Mesenchymal stem cell (in vitro differentiated cells and primary cell): Measurements from ENCODE around the gene SLC2A4RG.

Source experiments
- DNase-seq: peaks from one replicate; pipeline ENCODE4 v3.0.0-alpha.2; 2013
- H2AFZ ChIP-seq: one replicate; pipeline ENCODE4 v1.6.1; 2013; ENCODE audit warnings: low read depth, mild to moderate bottlenecking, control low read depth, inconsistent platforms, low read length, moderate library complexity
- H2AK5ac ChIP-seq: 2 replicates; pipeline ENCODE4 v1.6.1; 2013; ENCODE audit warnings: low read length, moderate library complexity, mild to moderate bottlenecking, inconsistent platforms; ENCODE audit not compliant: severe bottlenecking
- H2BK120ac ChIP-seq: one replicate; pipeline ENCODE4 v1.6.1; 2013; ENCODE audit warnings: low read depth, mild to moderate bottlenecking, inconsistent platforms, low read length, moderate library complexity
- H2BK12ac ChIP-seq, 2 experiments: one replicate each; pipeline ENCODE4 v1.6.1; 2013; ENCODE audit warnings: inconsistent platforms in 2 of 2, low read length in 2 of 2, mild to moderate bottlenecking in 2 of 2, moderate library complexity in 2 of 2, control low read depth in 1 of 2
- H2BK15ac ChIP-seq: one replicate; pipeline ENCODE4 v1.6.1; 2013; ENCODE audit warnings: mild to moderate bottlenecking, low read depth, inconsistent platforms; ENCODE audit not compliant: poor library complexity, severe bottlenecking
- H2BK5ac ChIP-seq: 2 replicates; pipeline ENCODE4 v1.6.1; 2013; ENCODE audit warnings: low read depth, mild to moderate bottlenecking, low read length, control low read depth, inconsistent platforms; ENCODE audit not compliant: poor library complexity, severe bottlenecking
- H3K14ac ChIP-seq, 2 experiments: one replicate each; pipeline ENCODE4 v1.6.1; 2013; ENCODE audit warnings: inconsistent platforms in 2 of 2, low read length in 2 of 2, control low read depth in 1 of 2, mild to moderate bottlenecking in 1 of 2, moderate library complexity in 1 of 2
- H3K18ac ChIP-seq, 2 experiments: one replicate each; pipeline ENCODE4 v1.6.1; 2013; ENCODE audit warnings: inconsistent platforms in 2 of 2, low read length in 2 of 2, control low read depth in 1 of 2, low read depth in 1 of 2, mild to moderate bottlenecking in 1 of 2
- H3K23ac ChIP-seq, 2 experiments: one replicate each; pipeline ENCODE4 v1.6.1; 2013; ENCODE audit warnings: inconsistent platforms in 2 of 2, low read length in 2 of 2, mild to moderate bottlenecking in 2 of 2, moderate library complexity in 2 of 2, control low read depth in 1 of 2
- H3K27ac ChIP-seq: 2 replicates; pipeline ENCODE4 v1.5.1; 2013; ENCODE audit warnings: mild to moderate bottlenecking, moderate library complexity, low read length, control low read depth, inconsistent platforms; ENCODE audit not compliant: poor library complexity, severe bottlenecking
- H3K27me3 ChIP-seq, 2 experiments: 2 replicates each; pipeline versions ENCODE4 v1.6.1 to v1.7.0; 2013; ENCODE audit warnings: low read length in 2 of 2, mild to moderate bottlenecking in 2 of 2, moderate library complexity in 2 of 2, control low read depth in 1 of 2, inconsistent platforms in 1 of 2; ENCODE audit not compliant: control insufficient read depth in 1 of 2, insufficient read depth in 1 of 2
- H3K36me3 ChIP-seq, 2 experiments: 2 replicates each; pipeline versions ENCODE4 v1.6.1 to v1.7.0; 2013; ENCODE audit warnings: low read length in 2 of 2, control low read depth in 1 of 2, inconsistent platforms in 1 of 2, low read depth in 1 of 2, mild to moderate bottlenecking in 1 of 2; ENCODE audit not compliant: insufficient read depth in 2 of 2, control insufficient read depth in 1 of 2
- H3K4ac ChIP-seq, 2 experiments: one replicate each; pipeline ENCODE4 v1.6.1; 2013; ENCODE audit warnings: inconsistent platforms in 2 of 2, low read length in 2 of 2, mild to moderate bottlenecking in 2 of 2, moderate library complexity in 2 of 2, control low read depth in 1 of 2, low read depth in 1 of 2
- H3K4me1 ChIP-seq: 2 replicates; pipeline ENCODE4 v1.6.1; 2013; ENCODE audit warnings: low read depth, low read length, control low read depth; ENCODE audit not compliant: control insufficient read depth, insufficient read depth
- H3K4me2 ChIP-seq: 2 replicates; pipeline ENCODE4 v1.6.1; 2013; ENCODE audit warnings: low read length, mild to moderate bottlenecking, inconsistent platforms; ENCODE audit not compliant: poor library complexity, severe bottlenecking
- H3K4me3 ChIP-seq, 2 experiments: 2 replicates each; pipeline versions ENCODE4 v1.5.1 to v1.7.0; 2013; ENCODE audit warnings: low read length in 2 of 2, mild to moderate bottlenecking in 2 of 2, control low read depth in 1 of 2, low read depth in 1 of 2; ENCODE audit not compliant: insufficient read depth in 1 of 2
- H3K79me1 ChIP-seq: replicated peaks from 2 replicates; pipeline ENCODE4 v1.6.1; 2013; ENCODE audit warnings: mild to moderate bottlenecking, control low read depth, low read length, inconsistent platforms; ENCODE audit not compliant: poor library complexity, severe bottlenecking
- H3K9ac ChIP-seq: 2 replicates; pipeline ENCODE4 v1.7.0; 2013; ENCODE audit warnings: mild to moderate bottlenecking, low read length, moderate library complexity
- H3K9me3 ChIP-seq: 2 replicates; pipeline ENCODE4 v1.7.0; 2013; ENCODE audit warnings: mild to moderate bottlenecking, low read length; ENCODE audit not compliant: control insufficient read depth
- H4K8ac ChIP-seq: one replicate; pipeline ENCODE4 v1.6.1; 2013; ENCODE audit warnings: inconsistent platforms, mild to moderate bottlenecking, low read length, moderate library complexity
- H4K91ac ChIP-seq: one replicate; pipeline ENCODE4 v1.6.1; 2013; ENCODE audit warnings: mild to moderate bottlenecking, low read length, inconsistent platforms
- WGBS: methylation state at CpG from one replicate; pipeline ENCODE4 v1.1.7; 2013; ENCODE audit warnings: mixed read lengths; 5-methylcytosine and 5-hydroxymethylcytosine counted together

SLC2A4RG gene

GRCh38 chr20:63706027-63706695 lies 33.4 kb upstream of the SLC2A4RG start:
- peak overlapping the region; percentile 21 for H2AK5ac ChIP-seq
- H3K4me3 ChIP-seq, result peak overlapping the region in 1 of 2 experiments; percentile 96
- no peak overlapping the region for H4K91ac ChIP-seq
- no peak for DNase-seq
- H2BK15ac ChIP-seq, result no peak overlapping the region
- no peak overlapping the region for H2BK120ac ChIP-seq
- no peak overlapping the region for H2AFZ ChIP-seq
- WGBS, result 96% methylated on average over 12 of the region's 12 CpGs
- no peak overlapping the region for H2BK12ac ChIP-seq
- H3K14ac ChIP-seq, result no peak overlapping the region
- no peak overlapping the region for H3K27ac ChIP-seq
- H3K23ac ChIP-seq, result peak overlapping the region in 1 of 2 experiments; percentile 6
- no peaks in the 10 kb centered on the region for H3K27me3 ChIP-seq
- no peak overlapping the region for H4K8ac ChIP-seq
- peak overlapping the region; percentile 82 for H3K4me2 ChIP-seq
- H3K4ac ChIP-seq, result no peak overlapping the region
- H2BK5ac ChIP-seq, result no peak overlapping the region
- peaks cover 45% of the 10 kb centered on the region for H3K4me1 ChIP-seq
- peaks cover 24% of the 10 kb centered on the region for H3K79me1 ChIP-seq
- H3K18ac ChIP-seq, result no peak overlapping the region
- H3K9ac ChIP-seq, result peak overlapping the region; percentile 93
- H3K36me3 ChIP-seq, result peaks cover 51 to 66% of the 10 kb centered on the region in 2 experiments
- no peaks in the 10 kb centered on the region for H3K9me3 ChIP-seq

DNA sequence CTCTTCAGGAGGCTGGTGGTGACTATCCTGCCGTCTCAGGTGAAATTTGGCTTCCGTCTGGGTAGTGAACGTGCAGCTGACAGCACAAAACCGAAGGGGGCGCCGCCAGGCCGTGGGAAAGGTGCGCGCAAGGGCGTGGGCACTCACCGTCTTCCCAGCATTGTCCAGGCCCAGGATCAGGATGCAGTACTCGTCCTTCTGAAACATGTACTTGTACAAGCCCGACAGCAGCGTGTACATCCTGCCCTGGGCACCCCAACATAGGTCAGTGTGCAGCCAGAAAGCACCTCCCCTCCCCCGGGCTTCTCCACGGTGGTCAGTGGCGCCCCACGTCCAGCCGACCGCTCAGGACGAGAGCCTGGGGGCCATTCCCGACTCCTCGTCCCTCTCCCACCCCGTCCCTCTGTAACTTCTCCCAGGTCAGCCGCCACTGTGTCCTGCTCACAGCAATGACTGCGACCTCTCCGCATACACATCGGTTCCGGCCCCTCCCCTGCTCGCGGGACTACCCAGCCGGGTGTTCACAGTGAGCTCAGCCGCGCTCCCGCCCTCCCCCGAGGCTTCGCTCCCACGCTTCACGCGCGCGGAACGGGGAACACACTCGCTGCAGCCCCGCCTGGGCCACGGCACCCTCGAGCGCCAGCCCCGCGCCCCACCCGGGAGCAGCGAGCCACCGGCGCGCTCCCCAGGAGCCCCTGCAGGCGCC lies 32.6 kb upstream of the SLC2A4RG start:
- Histone ChIP-seq H3K79me1 (peaks cover 19% of the 10 kb centered on the region), H3K36me3 (peaks cover 59 to 65% of the 10 kb centered on the region in 2 experiments), H3K27me3 (no peaks in the 10 kb centered on the region), H3K4me1 (peaks cover 36% of the 10 kb centered on the region), H3K9me3 (peaks cover under 1% of the 10 kb centered on the region), H3K4ac (peak overlapping the region; percentile 89 to 99), H2BK12ac (peak overlapping the region in 1 of 2 experiments; percentile 55), H2BK120ac (peak overlapping the region; percentile 75), H3K27ac (peak overlapping the region; percentile 32), H3K23ac (peak overlapping the region in 1 of 2 experiments; percentile 73), H3K4me2 (peak overlapping the region; percentile 82), H3K4me3 (peak overlapping the region; percentile 90 to 96), H2AFZ (peak overlapping the region; percentile 66), H3K9ac (peak overlapping the region; percentile 93), H4K91ac (peak overlapping the region; percentile 96), H3K14ac (peak overlapping the region in 1 of 2 experiments; percentile 96), H2AK5ac (no peak overlapping the region), H4K8ac (peak overlapping the region; percentile 75), H3K18ac (peak overlapping the region; percentile 87 to 88), H2BK15ac (peak overlapping the region; percentile 90), H2BK5ac (peak overlapping the region; percentile 1)
- 5% methylated on average over 54 of the region's 56 CpGs for WGBS
- DNase-seq, result peak; percentile 57

DNA sequence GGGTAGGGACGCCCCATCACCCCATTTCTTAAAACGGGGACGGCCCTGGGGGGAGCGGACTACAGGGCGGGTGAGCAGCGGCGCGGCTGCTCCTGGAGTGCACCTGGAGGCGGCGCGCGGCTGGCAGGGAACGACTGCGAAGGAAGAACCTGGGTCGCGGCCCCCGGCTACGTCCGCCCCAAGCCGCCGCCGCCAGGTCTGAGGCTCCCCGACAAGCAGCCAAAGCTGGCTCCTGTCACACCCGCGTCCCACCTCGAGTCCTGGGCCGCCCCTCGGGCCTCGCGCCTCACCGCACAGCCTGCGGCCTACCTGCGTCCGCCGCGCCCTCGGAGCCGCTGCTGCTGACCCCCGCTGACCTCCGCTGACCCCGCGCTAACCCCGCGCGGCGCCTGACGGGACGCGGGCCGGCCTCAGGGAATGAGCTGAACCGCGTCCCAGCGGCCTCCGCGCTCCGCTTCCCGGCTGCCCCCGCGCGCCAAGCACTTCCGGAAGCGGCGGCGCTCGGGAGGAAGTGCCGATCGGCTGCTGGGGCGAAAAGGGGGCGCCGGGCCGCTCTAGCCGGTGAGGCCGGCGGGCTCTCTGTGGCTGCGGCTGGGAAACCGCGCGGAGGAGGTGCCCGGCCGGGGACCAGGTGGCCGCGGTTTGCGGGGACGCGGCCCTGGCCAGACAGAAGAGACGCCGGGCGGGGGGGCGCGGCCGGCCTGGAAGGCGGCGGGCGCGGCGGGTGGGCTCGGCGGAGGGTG lies 31.8 kb upstream of the SLC2A4RG start, which contains the start of the genes ARFRP1 and ZGPAT:
ARFRP1 (minus strand) TSS at position 419 of the 743 bp plus-strand sequence. CDS start 885 bp downstream, outside the sequence.
ZGPAT (plus strand) TSS at position 482 of the 743 bp plus-strand sequence. CDS start 542 bp downstream, outside the sequence.
- under 1% methylated on average over 53 of the region's 98 CpGs for WGBS
- peak within 1 kb of the TSS; percentile 93 for H3K9ac ChIP-seq
- peak within 1 kb of the TSS; percentile 96 for H4K91ac ChIP-seq
- H2BK12ac ChIP-seq, result peak within 1 kb of the TSS in 1 of 2 experiments; percentile 76
- peak within 1 kb of the TSS in 1 of 2 experiments; percentile 73 for H3K23ac ChIP-seq
- peak within 1 kb of the TSS; percentile 79 for H2BK120ac ChIP-seq
- H3K4me3 ChIP-seq, result peak within 1 kb of the TSS; percentile 90 to 96
- peak within 1 kb of the TSS in 1 of 2 experiments; percentile 96 for H3K14ac ChIP-seq
- H3K4ac ChIP-seq, result peak within 1 kb of the TSS; percentile 89 to 99
- H3K4me2 ChIP-seq, result peak within 1 kb of the TSS; percentile 82
- DNase-seq, result peak; percentile 75
- H2BK5ac ChIP-seq, result peak within 1 kb of the TSS; percentile 1
- no peak within 1 kb of the TSS for H2AK5ac ChIP-seq
- peaks cover 31% of the 10 kb centered on the region for H3K4me1 ChIP-seq
- peaks cover 64 to 66% of the 10 kb centered on the region in 2 experiments for H3K36me3 ChIP-seq
- peaks cover 5% of the 10 kb centered on the region for H3K9me3 ChIP-seq
- H3K27ac ChIP-seq, result peak within 1 kb of the TSS; percentile 32
- peak within 1 kb of the TSS; percentile 66 for H2AFZ ChIP-seq
- H2BK15ac ChIP-seq, result peak within 1 kb of the TSS; percentile 90
- H3K79me1 ChIP-seq, result peaks cover 16% of the 10 kb centered on the region
- no peaks in the 10 kb centered on the region for H3K27me3 ChIP-seq
- H3K18ac ChIP-seq, result peak within 1 kb of the TSS; percentile 87 to 88
- H4K8ac ChIP-seq, result peak within 1 kb of the TSS; percentile 99
